HUDEP-2 (cell line): ENCODE measurements around the gene FGF14.
A peak's percentile ranks its signal among the peaks of the same experiment; 100 is the strongest.

Source experiments
- DNase-seq, 76 experiments: peaks; one replicate each; lab custom pipeline; 2025; ENCODE audit not compliant: unreplicated experiment in 76 of 76; lab: John Stamatoyannopoulos, UW

Gene FGF14

DNA sequence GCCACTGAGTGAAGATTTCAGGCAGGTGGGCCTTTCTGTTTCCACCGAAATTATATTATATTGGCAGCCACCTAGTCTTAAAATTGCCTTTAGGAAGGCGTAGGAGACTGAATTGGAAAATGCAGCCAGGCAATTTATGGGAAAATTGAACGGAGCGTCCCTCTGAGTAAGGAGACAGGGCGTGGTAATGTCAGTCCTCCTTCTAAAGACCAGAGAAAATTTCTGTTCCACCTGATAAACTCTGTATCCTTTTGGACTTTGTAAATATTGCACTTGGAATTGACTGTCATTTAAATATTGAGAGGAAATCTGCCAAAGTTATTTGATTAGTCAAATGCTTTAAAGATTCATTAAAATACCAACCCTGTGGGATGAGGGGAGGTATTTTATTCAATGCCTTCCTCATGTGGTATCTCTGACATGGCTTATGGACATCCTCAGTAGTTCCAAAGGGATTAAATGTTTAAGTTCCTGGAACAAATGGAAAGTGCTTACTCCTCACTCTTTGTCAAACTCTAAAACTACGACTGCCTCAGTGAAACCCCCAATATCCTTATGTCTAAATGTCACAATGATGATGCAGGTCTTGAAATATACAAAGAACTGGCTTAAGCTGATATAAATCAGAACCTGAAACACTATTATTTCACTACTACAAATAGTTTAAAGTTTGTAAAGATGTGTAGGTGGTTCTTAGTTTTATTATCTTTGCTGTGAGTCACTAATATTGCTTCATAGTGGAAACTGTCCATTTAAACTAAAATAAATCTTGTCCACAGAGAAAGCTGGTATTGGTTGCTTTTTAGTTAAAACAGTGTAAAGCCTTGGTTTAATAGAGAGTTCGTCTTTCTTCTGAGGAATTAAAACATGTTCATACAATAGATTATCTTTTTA lies 203.2 kb downstream of the FGF14 start:
- DNase-seq: no peak

DNA sequence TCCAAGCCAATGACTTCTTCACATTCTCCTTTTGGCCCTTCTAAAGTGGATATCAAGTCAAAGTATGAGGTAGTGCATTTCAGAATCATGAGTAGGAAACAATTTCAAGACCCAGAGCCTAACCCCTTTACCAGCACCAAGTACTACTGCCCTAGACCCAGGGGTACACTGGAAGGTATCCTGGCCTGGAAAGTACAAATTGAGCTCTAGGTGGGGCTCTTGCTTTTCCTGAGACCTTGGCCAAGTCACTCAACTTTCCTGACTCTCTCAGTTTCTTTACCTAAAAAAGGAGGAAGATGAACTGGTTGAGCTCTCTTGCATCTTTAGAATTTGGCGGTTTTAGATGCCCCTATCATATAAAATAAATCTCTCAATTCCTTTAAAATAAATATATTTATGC lies 204.7 kb downstream of the FGF14 start:
- DNase-seq: peak in 6 of 76 experiments; percentile 2 to 16 (median 4)

GRCh38 chr13:102195566-102196462 lies 206.0 kb downstream of the FGF14 start:
- no peak for DNase-seq

GRCh38 chr13:102192858-102193257 lies 209.0 kb downstream of the FGF14 start:
- no peak for DNase-seq

- DNase-seq: peak in 60 of 76 experiments; percentile 2 to 79 (median 40)
Observed at GRCh38 chr13:102191951-102192502, 209.8 kb downstream of the FGF14 start.

- DNase-seq: no peak
Observed at GRCh38 chr13:102190930-102191329, 210.9 kb downstream of the FGF14 start.

DNA sequence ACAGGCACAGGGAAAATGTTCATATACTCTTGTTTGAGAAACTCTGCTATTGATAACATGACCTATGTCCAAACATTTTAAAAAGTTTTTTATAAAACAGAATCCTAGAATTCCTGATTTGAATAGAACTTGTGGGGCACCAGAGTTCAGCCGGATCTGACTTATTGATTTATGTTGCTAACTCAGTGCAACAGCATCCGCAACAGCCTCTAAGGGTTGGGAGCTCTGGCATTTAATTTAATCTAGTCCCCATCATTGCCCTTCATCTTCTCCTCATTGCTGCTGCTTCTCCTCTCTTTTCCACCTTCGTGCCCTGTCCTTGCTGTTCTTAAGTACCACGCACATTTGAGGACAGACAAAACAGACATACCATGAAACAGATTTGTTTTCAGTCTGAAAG lies 214.5 kb downstream of the FGF14 start:
- DNase-seq: no peak

- no peak for DNase-seq
Observed at GRCh38 chr13:102185375-102185984, 216.4 kb downstream of the FGF14 start.

DNA sequence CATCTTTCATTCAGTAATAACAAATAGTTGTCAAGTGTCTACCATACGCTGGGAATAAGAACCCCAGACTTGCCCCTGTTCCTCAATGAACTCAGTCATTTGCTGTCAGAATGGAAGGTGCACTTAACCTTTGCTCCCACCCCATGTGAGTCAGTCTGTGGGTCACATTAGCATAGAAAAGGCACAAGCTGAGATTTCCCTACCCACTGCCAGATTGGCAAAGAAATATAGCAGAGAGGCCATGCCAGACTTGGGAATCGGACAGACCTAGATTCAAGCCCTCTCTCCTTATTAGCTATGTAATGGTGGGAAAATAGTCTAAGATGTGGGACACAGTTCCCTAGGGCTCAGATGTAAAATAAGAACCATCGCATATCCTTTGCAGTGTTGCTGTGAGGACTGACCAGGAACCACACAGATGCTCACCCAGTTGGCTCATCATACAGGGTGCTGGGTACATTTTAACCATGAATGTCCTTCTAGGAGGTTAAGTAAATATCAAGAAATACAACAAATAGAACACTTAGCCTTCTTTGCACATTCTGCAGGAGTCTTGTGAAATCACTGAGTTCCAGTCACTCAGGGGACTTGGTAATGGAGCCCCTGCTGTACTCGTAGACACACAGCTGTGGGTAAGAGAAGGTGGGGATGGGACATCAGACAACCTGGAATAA lies 218.2 kb downstream of the FGF14 start:
- DNase-seq: no peak

- no peak for DNase-seq
Observed at GRCh38 chr13:102182170-102182569, 219.7 kb downstream of the FGF14 start.

- no peak for DNase-seq
Observed at GRCh38 chr13:102177431-102177830, 224.4 kb downstream of the FGF14 start.

DNA sequence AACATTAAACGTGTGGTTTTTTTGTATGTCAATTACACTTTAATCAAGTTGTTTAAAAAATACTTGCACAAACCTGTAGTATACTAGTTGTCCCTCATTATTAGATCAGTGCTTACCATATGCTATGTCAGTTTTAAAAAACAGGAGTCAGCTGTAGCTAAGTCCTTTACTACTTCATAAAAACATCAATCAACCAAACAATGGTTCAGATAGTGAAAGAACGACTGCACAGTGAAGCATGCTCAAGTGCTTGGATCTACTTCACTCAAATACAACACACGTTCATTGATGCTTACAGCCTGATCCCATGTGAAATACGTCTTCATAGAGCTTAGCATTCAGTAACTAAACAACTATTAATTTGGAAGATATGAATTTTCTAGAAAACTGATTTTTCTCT lies 225.0 kb downstream of the FGF14 start:
- no peak for DNase-seq

GRCh38 chr13:102172406-102172805 lies 229.4 kb downstream of the FGF14 start:
- DNase-seq: no peak

DNA sequence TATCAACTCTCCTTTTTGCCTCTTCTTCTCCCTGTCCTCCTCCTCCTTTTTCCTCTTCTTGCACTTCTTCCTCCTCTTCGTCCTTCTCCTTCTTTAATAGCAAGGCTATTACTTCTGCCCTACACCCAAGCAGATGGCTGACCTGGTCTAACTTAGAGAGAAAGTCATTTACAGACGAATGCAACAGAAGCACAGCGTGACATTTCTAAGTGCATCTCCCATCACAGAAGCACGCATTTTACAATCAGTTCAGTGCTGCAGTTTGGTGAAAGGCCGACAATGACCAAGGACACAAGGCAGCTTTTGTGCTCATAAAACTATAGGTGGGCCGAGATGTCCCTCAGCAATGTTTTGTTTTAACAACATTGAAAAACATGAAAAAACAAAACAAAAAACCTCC lies 231.5 kb downstream of the FGF14 start:
- no peak for DNase-seq

DNA sequence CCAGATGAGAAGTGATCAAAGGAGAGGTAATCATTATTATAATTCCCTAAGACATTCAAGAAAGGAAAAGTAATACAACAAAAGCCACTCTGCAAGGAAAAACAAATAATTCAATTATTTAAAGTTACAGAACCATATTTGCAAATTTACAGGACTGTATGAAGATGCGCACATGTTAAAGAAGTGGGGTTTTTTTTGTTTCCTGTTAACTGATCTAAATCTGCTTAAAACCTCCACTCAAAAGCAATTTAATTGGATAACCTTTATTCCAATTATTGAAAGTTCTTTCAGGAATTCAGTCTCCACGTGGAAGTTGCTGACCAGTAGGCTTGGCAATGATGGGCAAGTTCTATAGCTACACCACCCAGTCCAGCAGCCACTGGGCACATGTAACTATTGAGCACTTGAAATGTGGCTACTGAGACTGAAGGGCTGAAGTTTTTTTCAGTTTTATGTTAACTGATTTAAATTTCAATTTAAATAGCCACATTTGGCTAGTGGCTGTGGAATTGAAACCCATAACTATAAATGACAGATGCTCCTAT lies 232.3 kb downstream of the FGF14 start:
- DNase-seq: no peak

DNA sequence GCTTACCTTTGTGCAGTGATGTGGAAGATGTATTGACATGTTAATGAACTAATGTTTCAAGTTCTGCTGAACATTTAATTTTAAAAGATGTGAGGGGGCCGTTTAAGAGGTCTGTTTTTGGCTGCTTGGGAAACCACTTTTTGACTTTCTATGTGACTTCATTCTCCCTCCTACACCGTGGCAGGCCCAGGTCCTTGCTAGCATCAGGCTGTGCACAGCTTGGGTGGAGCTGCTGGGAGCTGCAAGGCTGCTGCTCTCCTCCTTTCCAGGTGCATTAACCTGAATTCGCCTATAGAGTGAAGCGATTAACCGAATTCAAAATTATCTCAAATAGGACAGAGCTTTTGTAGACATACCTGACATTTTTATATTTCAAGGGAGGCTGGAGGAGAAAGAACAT lies 249.1 kb downstream of the FGF14 start:
- no peak for DNase-seq

GRCh38 chr13:102147353-102147752 lies 254.5 kb downstream of the FGF14 start:
- DNase-seq: no peak

GRCh38 chr13:102145750-102146149 lies 256.1 kb downstream of the FGF14 start:
- DNase-seq: no peak

DNA sequence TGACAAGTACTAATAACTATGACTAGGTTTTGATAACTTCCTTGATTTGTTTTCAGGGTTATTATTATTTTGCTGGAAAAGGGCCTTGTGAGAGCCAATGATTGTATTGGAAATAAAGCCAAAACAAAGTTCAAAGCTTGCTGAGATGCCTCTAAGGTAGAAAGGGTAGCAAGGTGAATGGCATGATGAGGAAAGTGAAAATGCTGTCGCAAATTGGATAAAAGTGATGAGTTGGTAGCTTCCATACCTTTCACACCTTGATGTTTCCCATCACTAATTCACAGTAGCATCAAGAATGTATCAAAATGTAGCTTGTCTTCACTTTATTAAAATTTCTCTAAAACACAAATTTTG lies 259.4 kb downstream of the FGF14 start:
- DNase-seq: no peak
